Activated naive CD4-positive, alpha-beta T cell treated with anti-CD3 and anti-CD28 coated beads, Interleukin-2, amount 10 ng/mL, durations not matched to agents 7 days and 5 days (primary cell): Measurements from ENCODE around the gene ADD3.

Source experiments
- CTCF ChIA-PET: fragments of 350-600 bp; sonication (Branson Sonifier 250); formaldehyde crosslinking; loops from one replicate; lab custom pipeline; 2021; ENCODE audit warnings: antibody characterized with exemption; lab: Charles Lee
- DNase-seq: peaks from one replicate; pipeline ENCODE4 v3.0.0-alpha.2; 2020
- H3K27ac Mint-ChIP-seq: one replicate; pipeline ENCODE4 v1.8.0; 2021; ENCODE audit warnings: mild to moderate bottlenecking, moderate library complexity, mixed read lengths
- H3K27me3 Mint-ChIP-seq: one replicate; pipeline ENCODE4 v1.8.0; 2021; ENCODE audit warnings: mild to moderate bottlenecking, mixed read lengths
- H3K36me3 Mint-ChIP-seq: one replicate; pipeline ENCODE4 v1.8.0; 2021; ENCODE audit warnings: mixed read lengths
- H3K4me1 Mint-ChIP-seq: one replicate; pipeline ENCODE4 v1.8.0; 2021; ENCODE audit warnings: mixed read lengths
- H3K4me3 Mint-ChIP-seq: one replicate; pipeline ENCODE4 v1.8.0; 2021; ENCODE audit warnings: mild to moderate bottlenecking, moderate library complexity, mixed read lengths
- H3K9me3 Mint-ChIP-seq: one replicate; pipeline ENCODE4 v1.8.0; 2021; ENCODE audit warnings: mixed read lengths

ADD3 gene

GRCh38 chr10:110017052-110017451 lies 9.3 kb downstream of the ADD3 start:
- CTCF ChIA-PET: no interaction called here
- peaks cover 79% of the 10 kb centered on the region for H3K4me1 Mint-ChIP-seq
- no peak overlapping the region for H3K4me3 Mint-ChIP-seq
- peaks cover 52% of the 10 kb centered on the region for H3K36me3 Mint-ChIP-seq
- DNase-seq: no peak
- no peaks in the 10 kb centered on the region for H3K9me3 Mint-ChIP-seq
- H3K27me3 Mint-ChIP-seq: no peaks in the 10 kb centered on the region
- H3K27ac Mint-ChIP-seq: peak overlapping the region; percentile 49

GRCh38 chr10:110017907-110018306 lies 10.1 kb downstream of the ADD3 start:
- H3K27me3 Mint-ChIP-seq: no peaks in the 10 kb centered on the region
- no peak overlapping the region for H3K4me3 Mint-ChIP-seq
- no peak overlapping the region for H3K27ac Mint-ChIP-seq
- DNase-seq: no peak
- CTCF ChIA-PET: no interaction called here
- peaks cover 49% of the 10 kb centered on the region for H3K36me3 Mint-ChIP-seq
- no peaks in the 10 kb centered on the region for H3K9me3 Mint-ChIP-seq
- H3K4me1 Mint-ChIP-seq: peaks cover 76% of the 10 kb centered on the region

GRCh38 chr10:110020265-110020664 lies 12.5 kb downstream of the ADD3 start:
- CTCF ChIA-PET: no interaction called here

GRCh38 chr10:110022716-110023504 lies 15.1 kb downstream of the ADD3 start:
- peaks cover 56% of the 10 kb centered on the region for H3K4me1 Mint-ChIP-seq
- CTCF ChIA-PET: interaction anchor here (0.6 kb wide), 1 partner anchor 200 kb away, joined by 3 read pairs; no protein-coding TSS in a partner anchor
- no peaks in the 10 kb centered on the region for H3K27me3 Mint-ChIP-seq
- DNase-seq: no peak
- H3K4me3 Mint-ChIP-seq: no peak overlapping the region
- no peaks in the 10 kb centered on the region for H3K9me3 Mint-ChIP-seq
- H3K36me3 Mint-ChIP-seq: peaks cover 31% of the 10 kb centered on the region
- no peak overlapping the region for H3K27ac Mint-ChIP-seq

More at GRCh38 chr10:110020265-110020664, 12.5 kb downstream of the ADD3 start:
- H3K27me3 Mint-ChIP-seq: no peaks in the 10 kb centered on the region
- H3K4me1 Mint-ChIP-seq: peaks cover 70% of the 10 kb centered on the region
- H3K9me3 Mint-ChIP-seq: no peaks in the 10 kb centered on the region
- no peak overlapping the region for H3K27ac Mint-ChIP-seq
- peaks cover 47% of the 10 kb centered on the region for H3K36me3 Mint-ChIP-seq
- no peak for DNase-seq
- no peak overlapping the region for H3K4me3 Mint-ChIP-seq

GRCh38 chr10:110023785-110024465 lies 16.1 kb downstream of the ADD3 start:
- H3K4me1 Mint-ChIP-seq: peaks cover 56% of the 10 kb centered on the region
- H3K27me3 Mint-ChIP-seq: no peaks in the 10 kb centered on the region
- no peak overlapping the region for H3K27ac Mint-ChIP-seq
- peaks cover 31% of the 10 kb centered on the region for H3K36me3 Mint-ChIP-seq
- no peak overlapping the region for H3K4me3 Mint-ChIP-seq
- H3K9me3 Mint-ChIP-seq: no peaks in the 10 kb centered on the region
- DNase-seq: no peak
- CTCF ChIA-PET: no interaction called here

- CTCF ChIA-PET: interaction anchor here (0.7 kb wide), 1 partner anchor 98 kb away, joined by 5 read pairs; no protein-coding TSS in a partner anchor
- Mint-ChIP-seq H3K4me1 (peaks cover 40% of the 10 kb centered on the region), H3K9me3 (no peaks in the 10 kb centered on the region), H3K27ac (no peak overlapping the region), H3K4me3 (no peak overlapping the region), H3K36me3 (peaks cover 8% of the 10 kb centered on the region), H3K27me3 (no peaks in the 10 kb centered on the region)
- DNase-seq: no peak
Observed at GRCh38 chr10:110029450-110029849, 21.7 kb downstream of the ADD3 start.

- no peak for DNase-seq
- CTCF ChIA-PET: interaction anchor here (0.7 to 1.7 kb wide), 3 partner anchors 25 to 373 kb away, joined by 3 to 5 read pairs (median 4); no protein-coding TSS in a partner anchor
- no peak overlapping the region for H3K4me3 Mint-ChIP-seq
Observed at GRCh38 chr10:110032801-110033700, 25.3 kb downstream of the ADD3 start.

GRCh38 chr10:110033701-110034235 lies 26.0 kb downstream of the ADD3 start:
- CTCF ChIA-PET: interaction anchor here (0.7 to 1.7 kb wide), 2 partner anchors 24 to 372 kb away, joined by 4 to 5 read pairs; no protein-coding TSS in a partner anchor
- Mint-ChIP-seq H3K27ac (no peak overlapping the region), H3K36me3 (peaks cover 13% of the 10 kb centered on the region), H3K9me3 (no peaks in the 10 kb centered on the region), H3K4me1 (peaks cover 51% of the 10 kb centered on the region), H3K4me3 (no peak overlapping the region), H3K27me3 (no peaks in the 10 kb centered on the region)
- no peak for DNase-seq

More at GRCh38 chr10:110032801-110033700, 25.3 kb downstream of the ADD3 start:
- peaks cover 50% of the 10 kb centered on the region for H3K4me1 Mint-ChIP-seq
- H3K27me3 Mint-ChIP-seq: no peaks in the 10 kb centered on the region
- no peaks in the 10 kb centered on the region for H3K9me3 Mint-ChIP-seq
- H3K27ac Mint-ChIP-seq: peak overlapping the region; percentile 64
- peaks cover 13% of the 10 kb centered on the region for H3K36me3 Mint-ChIP-seq

GRCh38 chr10:110034596-110034995 lies 26.8 kb downstream of the ADD3 start:
- Mint-ChIP-seq H3K27me3 (no peaks in the 10 kb centered on the region), H3K9me3 (no peaks in the 10 kb centered on the region), H3K4me1 (peaks cover 59% of the 10 kb centered on the region), H3K4me3 (no peak overlapping the region), H3K36me3 (peaks cover 16% of the 10 kb centered on the region), H3K27ac (no peak overlapping the region)
- no peak for DNase-seq
- CTCF ChIA-PET: interaction anchor here (1.7 to 2.0 kb wide), 2 partner anchors 24 to 56 kb away, joined by 5 read pairs; no protein-coding TSS in a partner anchor

GRCh38 chr10:110035070-110035921 lies 27.5 kb downstream of the ADD3 start:
- H3K27me3 Mint-ChIP-seq: no peaks in the 10 kb centered on the region
- H3K4me3 Mint-ChIP-seq: no peak overlapping the region
- no peak for DNase-seq
- H3K4me1 Mint-ChIP-seq: peaks cover 63% of the 10 kb centered on the region
- H3K27ac Mint-ChIP-seq: no peak overlapping the region
- H3K9me3 Mint-ChIP-seq: no peaks in the 10 kb centered on the region
- CTCF ChIA-PET: interaction anchor here (1.7 to 2.0 kb wide), 2 partner anchors 23 to 57 kb away, joined by 5 read pairs; no protein-coding TSS in a partner anchor
- peaks cover 15% of the 10 kb centered on the region for H3K36me3 Mint-ChIP-seq

GRCh38 chr10:110036640-110037039 lies 28.9 kb downstream of the ADD3 start:
- Mint-ChIP-seq H3K27me3 (no peaks in the 10 kb centered on the region), H3K27ac (no peak overlapping the region), H3K9me3 (no peaks in the 10 kb centered on the region), H3K4me1 (peaks cover 63% of the 10 kb centered on the region), H3K36me3 (peaks cover 10% of the 10 kb centered on the region), H3K4me3 (no peak overlapping the region)
- no peak for DNase-seq
- CTCF ChIA-PET: no interaction called here

- no peak overlapping the region for H3K27ac Mint-ChIP-seq
- no peak for DNase-seq
- CTCF ChIA-PET: no interaction called here
- no peaks in the 10 kb centered on the region for H3K27me3 Mint-ChIP-seq
- H3K4me3 Mint-ChIP-seq: no peak overlapping the region
- H3K9me3 Mint-ChIP-seq: no peaks in the 10 kb centered on the region
- peaks cover 56% of the 10 kb centered on the region for H3K4me1 Mint-ChIP-seq
- H3K36me3 Mint-ChIP-seq: peaks cover 22% of the 10 kb centered on the region
Observed at GRCh38 chr10:110039254-110039653, 31.5 kb downstream of the ADD3 start.

- peaks cover 52% of the 10 kb centered on the region for H3K4me1 Mint-ChIP-seq
- no peaks in the 10 kb centered on the region for H3K27me3 Mint-ChIP-seq
- peaks cover 28% of the 10 kb centered on the region for H3K36me3 Mint-ChIP-seq
- H3K4me3 Mint-ChIP-seq: no peak overlapping the region
- no peak overlapping the region for H3K27ac Mint-ChIP-seq
- CTCF ChIA-PET: no interaction called here
- DNase-seq: no peak
- peaks cover 2% of the 10 kb centered on the region for H3K9me3 Mint-ChIP-seq
Observed at GRCh38 chr10:110040108-110040507, 32.3 kb downstream of the ADD3 start.
